SK-N-SH treated with all-trans-retinoic acid at 6 μM for 48 hours (cell line): ENCODE results near the gene SOX5.
A peak's percentile ranks its signal among the peaks of the same experiment; 100 is the strongest.

Experiments
- ATAC-seq: fragments of 200-7000 bp; cut with Tn5 transposase; 3 replicates; pipeline ENCODE4 v1.9.1; 2020; ENCODE audit warnings: mild to moderate bottlenecking, moderate library complexity
- CREB5 ChIP-seq: fragments of 250-450 bp; sonication (Bioruptor Pico); IDR thresholded peaks from 2 replicates; pipeline ENCODE4 v1.5.1; 2020; ENCODE audit warnings: low read depth, mild to moderate bottlenecking, moderate library complexity
- CSDC2 ChIP-seq: fragments of 250-450 bp; sonication (Bioruptor Pico); IDR thresholded peaks from 2 replicates; pipeline ENCODE4 v1.5.0; 2020; ENCODE audit warnings: mild to moderate bottlenecking, moderate library complexity
- CSRNP3 ChIP-seq: fragments of 250-450 bp; sonication (Bioruptor Pico); IDR thresholded peaks from 2 replicates; pipeline ENCODE4 v1.5.1; 2021; ENCODE audit warnings: mild to moderate bottlenecking, moderate library complexity
- ISL1 ChIP-seq: fragments of 250-450 bp; sonication (Bioruptor Pico); IDR thresholded peaks from 2 replicates; pipeline ENCODE4 v2.1.2; 2022; ENCODE audit warnings: mild to moderate bottlenecking, moderate library complexity
- OSR1 ChIP-seq: fragments of 250-450 bp; sonication (Bioruptor Pico); IDR thresholded peaks from 2 replicates; pipeline ENCODE4 v1.8.0; 2022; ENCODE audit warnings: moderate library complexity, mild to moderate bottlenecking, inconsistent platforms
- POU6F1 ChIP-seq: fragments of 250-450 bp; sonication (Bioruptor Pico); IDR thresholded peaks from 2 replicates; pipeline ENCODE4 v1.8.0; 2021; ENCODE audit warnings: low read depth, mild to moderate bottlenecking, moderate library complexity, borderline replicate concordance
- RARB ChIP-seq: fragments of 250-450 bp; sonication (Bioruptor Pico); IDR thresholded peaks from 2 replicates; pipeline ENCODE4 v1.8.0; 2021; ENCODE audit warnings: mild to moderate bottlenecking, moderate library complexity
- TCF4 ChIP-seq: fragments of 250-450 bp; sonication (Bioruptor Pico); IDR thresholded peaks from 2 replicates; pipeline ENCODE4 v1.8.0; 2021; ENCODE audit warnings: mild to moderate bottlenecking, moderate library complexity, borderline replicate concordance
- TOX ChIP-seq: fragments of 250-450 bp; sonication (Bioruptor Pico); IDR thresholded peaks from 2 replicates; pipeline ENCODE4 v1.8.0; 2021; ENCODE audit warnings: mild to moderate bottlenecking, moderate library complexity, borderline replicate concordance
- TSHZ2 ChIP-seq: fragments of 250-450 bp; sonication (Bioruptor Pico); IDR thresholded peaks from 2 replicates; pipeline ENCODE4 v1.5.0; 2020; ENCODE audit warnings: mild to moderate bottlenecking, moderate library complexity
- ZC3H10 ChIP-seq: fragments of 250-450 bp; sonication (Bioruptor Pico); IDR thresholded peaks from 2 replicates; pipeline ENCODE4 v1.5.1; 2021; ENCODE audit warnings: mild to moderate bottlenecking, moderate library complexity
- ZFP3 ChIP-seq: fragments of 250-450 bp; sonication (Bioruptor Pico); IDR thresholded peaks from 2 replicates; pipeline ENCODE4 v1.5.0; 2020; ENCODE audit warnings: mild to moderate bottlenecking, moderate library complexity
- ZNF565 ChIP-seq: fragments of 450-650 bp; formaldehyde crosslinking; conservative IDR thresholded peaks from 2 replicates; pipeline ENCODE4 v1.5.0; 2020; ENCODE audit warnings: low read depth, mild to moderate bottlenecking, moderate library complexity
- ZNF8 ChIP-seq: fragments of 450-650 bp; formaldehyde crosslinking; IDR thresholded peaks from 2 replicates; pipeline ENCODE4 v1.5.0; 2020; ENCODE audit warnings: mild to moderate bottlenecking, moderate library complexity

SOX5 gene

GRCh38 chr12:23542187-23542586, 407.3 kb downstream of the SOX5 start (continued):
- no peak for TF ChIP-seq CREB5
- no peak for TF ChIP-seq POU6F1 (CRISPR knock-in tag)
- TF ChIP-seq CSRNP3 (CRISPR knock-in tag), result no peak
- no peak for TF ChIP-seq TCF4 (CRISPR knock-in tag)

- no peak for ATAC-seq
- TF ChIP-seq ZNF8 (0 out of 2 replicates have a peak, but pooled peaks have one; percentile 12), TCF4 (CRISPR knock-in tag) (peak; percentile 83), CSDC2 (no peak), POU6F1 (CRISPR knock-in tag) (no peak), ZC3H10 (CRISPR knock-in tag) (no peak), TSHZ2 (peak; percentile 22; the same call in 1 of the 2 replicates)
- TF ChIP-seq, all 23 proteins: peak for 3
These were observed 408.9 kb downstream of the SOX5 start for GRCh38 chr12:23540572-23540971.

GRCh38 chr12:23536293-23536692, 413.2 kb downstream of the SOX5 start:
- no peak for ATAC-seq
- TF ChIP-seq ZNF8, result no peak

- TF ChIP-seq RARB (CRISPR knock-in tag), result no peak
- no peak for TF ChIP-seq ZFP3 (CRISPR knock-in tag)
- no peak for TF ChIP-seq OSR1 (CRISPR knock-in tag)
- no peak for TF ChIP-seq ZC3H10 (CRISPR knock-in tag)
- no peak for ATAC-seq
These were observed 414.0 kb downstream of the SOX5 start for GRCh38 chr12:23535441-23535840.

GRCh38 chr12:23534196-23534595, 415.3 kb downstream of the SOX5 start:
- no peak for ATAC-seq
- TF ChIP-seq ZC3H10 (CRISPR knock-in tag) (no peak), ZNF565 (CRISPR knock-in tag) (no peak), CSRNP3 (CRISPR knock-in tag) (no peak), ZNF8 (no peak)

GRCh38 chr12:23533699-23534098, 415.8 kb downstream of the SOX5 start:
- ATAC-seq, result no peak
- no peak for TF ChIP-seq TCF4 (CRISPR knock-in tag)
- no peak for TF ChIP-seq TOX (CRISPR knock-in tag)
- no peak for TF ChIP-seq ISL1 (CRISPR knock-in tag)
